ENCODE results near the gene SLC23A1.
"Not testable (repeated sequence)": the region's sequence is repeated elsewhere in the genome, so short reads cannot be mapped to it uniquely, and the experiment has no call there.

Gene SLC23A1

DNA sequence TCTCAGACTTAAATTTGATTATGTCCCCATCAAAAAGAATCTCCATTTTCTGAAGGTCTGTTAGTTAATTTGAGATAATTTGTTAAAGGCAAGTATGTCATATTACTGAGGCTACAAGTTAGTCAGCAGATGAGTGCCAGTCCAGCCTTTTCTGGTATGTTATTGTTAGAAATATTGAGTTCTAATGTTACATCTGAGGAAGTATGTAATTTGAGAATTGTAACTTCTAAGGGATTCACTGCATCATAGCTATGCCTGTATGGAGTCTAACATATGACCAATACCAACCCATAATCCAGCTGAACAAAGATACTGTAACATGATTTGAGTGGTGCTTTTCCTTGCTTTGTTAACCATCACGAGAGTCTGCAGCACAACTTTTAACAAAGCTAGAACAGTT lies 13.9 kb downstream of the SLC23A1 start:
- no peak for DNase-seq (ENCODE audit: low spot score)

DNA sequence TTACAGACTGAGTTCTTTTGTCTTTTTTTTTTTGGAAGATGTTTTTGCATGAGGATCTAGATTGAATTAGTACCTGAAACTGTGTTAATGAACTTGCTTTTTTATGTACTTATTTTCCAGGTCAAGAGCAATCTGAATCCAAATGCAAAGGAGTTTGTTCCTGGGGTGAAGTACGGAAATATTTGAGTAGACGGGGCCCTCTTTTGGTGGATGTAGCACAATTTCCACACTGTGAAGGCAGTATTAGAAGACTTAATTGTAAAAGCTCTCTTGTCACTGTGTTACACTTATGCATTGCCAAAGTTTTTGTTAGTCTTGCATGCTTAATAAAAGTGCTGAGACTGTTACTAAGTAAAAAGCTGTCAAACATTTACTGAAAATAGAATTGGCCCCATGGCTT lies 14.5 kb downstream of the SLC23A1 start:
- no peak for DNase-seq (ENCODE audit: low spot score)

DNA sequence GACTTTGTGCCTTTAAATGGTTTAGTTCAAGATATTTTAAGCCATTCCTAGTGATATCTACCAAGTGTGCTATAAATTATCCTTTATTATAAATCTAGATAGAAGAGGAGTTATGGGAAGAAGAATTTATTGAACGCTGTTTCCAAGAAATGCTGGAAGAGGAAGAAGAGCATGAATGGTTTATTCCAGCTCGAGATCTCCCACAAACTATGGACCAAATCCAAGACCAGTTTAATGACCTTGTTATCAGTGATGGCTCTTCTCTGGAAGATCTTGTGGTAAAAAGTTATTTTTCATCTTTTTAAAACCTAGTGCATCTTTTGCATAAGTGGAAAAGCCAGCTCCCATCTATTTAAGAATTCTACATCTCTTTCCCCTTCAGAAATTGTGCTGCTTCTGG lies 18.6 kb downstream of the SLC23A1 start:
- no peak for DNase-seq (ENCODE audit: low spot score)

DNA sequence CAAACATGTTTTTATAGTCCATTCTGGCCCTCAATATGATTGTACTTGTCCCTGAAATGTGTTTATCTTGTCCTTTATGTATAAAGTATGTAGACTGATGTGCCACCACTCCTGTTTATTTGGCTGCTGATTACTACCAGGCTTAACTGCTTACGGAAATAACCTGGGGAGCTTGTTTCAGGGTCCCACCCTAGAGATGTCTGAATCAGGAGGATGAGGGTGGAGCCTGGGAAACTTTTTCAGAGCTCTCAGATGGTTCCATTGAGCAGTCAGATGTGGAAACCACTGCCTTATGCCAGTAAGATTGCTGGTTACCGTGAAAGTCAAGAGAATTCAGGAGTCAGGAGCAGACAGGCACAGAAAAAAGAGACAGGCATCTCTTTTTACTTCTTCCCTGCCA lies 19.2 kb downstream of the SLC23A1 start:
- no peak for DNase-seq (ENCODE audit: low spot score)

DNA sequence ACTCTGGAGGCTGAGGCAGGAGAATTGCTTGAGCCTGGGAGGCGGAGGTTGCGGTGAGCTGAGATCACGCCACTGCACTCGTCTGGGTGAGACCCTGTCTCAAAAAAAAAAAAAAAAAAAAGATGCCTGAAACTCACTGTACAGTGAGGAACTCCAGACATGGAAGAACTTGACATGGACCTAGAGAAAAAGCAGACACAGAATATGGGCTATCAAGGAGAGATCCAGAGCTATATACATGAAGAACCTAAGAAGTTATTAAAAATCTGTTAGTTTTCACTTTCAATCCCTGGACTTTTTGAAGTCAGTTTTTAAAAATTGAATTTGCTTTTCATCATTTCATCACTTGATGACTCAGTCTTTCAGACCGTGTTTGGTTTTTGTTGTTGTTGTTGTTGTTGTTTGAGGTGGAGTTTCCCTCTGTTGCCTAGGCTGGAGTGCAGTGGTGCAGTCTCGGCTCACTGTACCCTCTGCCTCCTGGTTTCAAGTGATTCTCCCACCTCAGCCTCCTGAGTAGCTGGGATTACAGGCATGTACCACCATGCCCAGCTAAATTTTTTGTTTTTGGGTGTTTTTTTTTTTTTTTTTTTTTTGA lies 21.2 kb downstream of the SLC23A1 start:
- no peak for DNase-seq (ENCODE audit: low spot score)

DNA sequence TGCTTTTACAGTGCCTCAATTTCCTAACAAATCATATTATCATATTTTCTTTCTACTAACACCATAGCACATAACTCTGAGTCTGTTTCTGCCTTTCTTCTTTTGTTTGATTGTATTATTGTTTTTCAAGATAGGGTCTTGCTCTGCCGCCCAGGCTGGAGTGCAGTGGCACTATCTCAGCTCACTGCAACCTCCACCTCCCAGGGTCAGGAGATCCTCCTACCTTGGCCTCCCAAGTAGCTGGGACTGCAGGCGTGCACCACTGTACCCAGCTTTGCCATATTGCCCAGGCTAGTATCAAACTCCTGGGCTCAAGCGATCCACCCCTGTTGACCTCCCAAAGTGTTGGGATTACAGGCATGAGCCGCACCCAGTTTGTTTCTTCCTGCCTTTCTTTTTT lies 22.7 kb downstream of the SLC23A1 start:
- no peak for DNase-seq (ENCODE audit: low spot score)

DNA sequence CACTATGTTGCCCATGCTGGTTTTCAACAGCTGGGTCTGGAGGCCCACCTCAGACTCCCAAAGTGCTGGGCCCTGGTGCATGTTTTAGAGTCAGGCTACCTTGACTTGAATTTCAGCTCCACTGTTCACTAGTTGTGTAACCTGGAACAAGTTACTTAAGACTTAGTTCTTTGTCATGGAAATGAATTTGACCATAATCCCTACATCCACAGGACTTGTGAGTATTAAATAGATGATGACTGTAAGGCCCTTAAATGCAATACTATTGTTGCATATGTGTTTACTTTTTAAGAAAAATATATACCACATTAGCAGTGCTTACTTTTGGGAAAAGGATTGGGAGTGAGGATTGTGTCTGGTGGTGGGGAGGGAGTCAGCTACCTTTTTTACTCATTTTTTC lies 25.0 kb downstream of the SLC23A1 start:
- no peak for DNase-seq (ENCODE audit: low spot score)

DNA sequence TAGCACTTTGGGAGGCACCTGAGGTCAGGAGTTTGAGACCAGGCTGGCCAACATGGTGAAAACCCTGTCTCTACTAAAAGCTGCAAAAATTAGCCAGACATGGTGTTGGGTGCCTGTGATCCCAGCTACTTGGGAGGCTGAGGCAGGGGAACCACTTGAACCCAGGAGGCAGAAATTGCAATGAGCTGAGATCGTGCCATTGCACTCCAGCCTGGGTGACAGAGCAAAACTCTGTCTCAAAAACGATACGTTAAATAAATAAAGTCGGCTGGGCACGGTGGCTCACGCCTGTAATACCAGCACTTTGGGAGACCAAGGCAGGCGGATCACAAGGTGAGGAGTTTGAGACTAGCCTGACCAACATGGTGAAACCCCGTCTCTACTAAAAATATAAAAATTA lies 27.2 kb downstream of the SLC23A1 start:
- not testable (repeated sequence) for DNase-seq (ENCODE audit: low spot score)

DNA sequence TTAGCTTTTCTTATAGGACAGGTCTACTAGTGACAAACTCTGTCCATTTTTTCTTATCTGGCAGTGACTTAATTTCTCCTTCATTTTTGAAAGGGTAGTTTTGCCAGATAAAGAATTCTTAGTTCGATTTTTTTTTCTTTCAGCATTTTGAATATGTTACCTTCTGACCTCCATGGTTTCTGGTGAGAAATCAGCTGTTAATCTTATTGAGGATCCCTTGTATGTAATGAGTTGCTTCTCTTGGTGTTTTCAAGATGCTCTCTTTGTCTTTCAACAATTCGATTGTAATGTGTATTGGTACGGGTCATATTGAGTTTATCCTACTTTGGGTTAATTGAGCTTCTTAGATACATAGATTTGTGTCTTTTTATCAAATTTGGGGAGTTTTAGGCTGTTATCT lies 28.9 kb downstream of the SLC23A1 start:
- no peak for DNase-seq (ENCODE audit: low spot score)

DNA sequence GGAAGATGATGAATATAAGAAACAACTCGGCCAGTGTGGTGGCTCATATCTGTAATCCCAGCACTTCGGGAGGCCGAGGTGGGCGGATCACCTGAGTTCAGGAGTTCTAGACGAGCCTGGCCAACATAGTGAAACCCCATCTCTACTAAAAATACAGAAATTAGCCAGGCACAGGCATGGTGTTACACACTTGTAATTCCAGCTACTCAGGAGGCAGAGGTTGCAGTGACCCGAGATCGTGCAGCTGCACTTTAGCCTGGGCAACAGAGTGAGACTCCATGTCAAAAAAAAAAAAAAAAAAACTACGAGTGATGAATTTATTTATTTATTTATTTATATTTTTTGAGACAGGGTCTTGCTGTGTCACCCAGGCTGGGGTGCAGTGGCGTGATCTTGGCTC lies 35.2 kb downstream of the SLC23A1 start:
- DNase-seq (ENCODE audit: low spot score): not testable (repeated sequence)

DNA sequence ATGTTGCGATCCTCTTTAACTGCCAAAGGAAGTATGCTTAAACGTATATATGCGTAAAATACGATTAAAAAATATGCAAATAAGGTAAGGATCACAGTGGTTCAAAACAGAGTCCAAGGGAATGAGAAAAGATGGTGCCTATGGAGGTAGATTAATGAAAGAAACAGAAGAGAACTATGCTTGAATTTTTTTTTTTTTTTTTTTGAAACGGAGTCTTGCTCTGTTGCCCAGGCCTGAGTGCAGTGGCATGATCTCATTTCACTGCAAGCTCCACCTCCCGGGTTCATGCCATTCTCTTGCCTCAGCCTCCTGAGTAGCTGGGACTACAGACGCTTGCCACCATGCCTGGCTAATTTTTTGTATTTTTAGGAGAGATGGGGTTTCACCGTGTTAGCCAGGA lies 37.7 kb downstream of the SLC23A1 start:
- DNase-seq (ENCODE audit: low spot score): not testable (repeated sequence)

DNA sequence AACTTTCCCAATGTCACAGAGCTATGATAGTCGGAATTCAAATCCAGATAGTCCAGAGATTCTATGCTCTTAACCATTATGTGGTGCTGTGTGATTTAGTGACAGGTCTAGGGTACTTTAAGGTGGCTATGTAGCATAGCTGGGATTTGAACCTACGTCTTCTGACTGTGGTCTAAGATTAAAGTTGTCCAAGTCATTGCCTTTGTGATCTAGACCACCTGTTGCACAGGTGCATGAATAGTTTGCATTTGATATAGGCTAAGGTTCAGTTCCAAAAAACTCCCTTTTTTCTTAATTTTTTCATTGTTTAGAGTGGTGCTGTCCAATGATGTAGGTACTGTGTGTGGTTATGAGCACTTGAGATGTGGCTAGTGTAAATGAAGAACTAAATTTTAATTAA lies 38.9 kb downstream of the SLC23A1 start:
- no peak for DNase-seq (ENCODE audit: low spot score)

DNA sequence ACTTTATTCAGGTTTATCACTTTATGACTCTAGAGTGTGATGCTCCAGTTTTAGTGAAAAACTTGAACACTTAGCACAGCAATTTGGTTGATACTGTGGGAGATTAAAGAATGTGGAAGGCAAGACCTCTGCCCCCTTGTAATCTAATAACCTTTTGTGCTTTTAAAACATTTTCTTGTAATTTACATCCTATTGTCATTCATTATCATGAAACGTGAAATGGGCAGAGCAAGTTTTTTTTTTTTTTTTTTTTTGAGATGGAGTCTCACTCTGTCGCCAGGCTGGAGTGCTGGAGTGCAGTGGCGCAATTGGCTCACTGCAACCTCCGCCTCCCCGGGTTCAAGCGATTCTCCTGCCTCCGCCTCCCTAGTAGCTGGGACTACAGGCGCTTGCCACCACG lies 39.6 kb downstream of the SLC23A1 start:
- no peak for DNase-seq (ENCODE audit: low spot score)

DNA sequence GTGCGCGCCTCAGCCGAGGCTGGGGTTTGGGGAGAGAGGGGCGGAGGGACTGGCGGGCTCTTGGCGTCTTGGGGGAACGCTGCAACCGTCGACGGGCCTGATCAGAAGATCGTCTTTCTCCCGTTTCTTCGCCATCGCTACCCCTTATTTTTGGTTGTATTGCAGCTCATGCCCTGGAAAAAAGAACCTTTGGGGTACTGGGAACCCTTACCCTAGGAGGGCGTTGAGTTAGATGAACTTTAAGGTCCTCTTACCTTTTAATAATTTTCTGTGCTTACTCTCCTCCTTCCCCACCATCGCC lies 40.7 kb downstream of the SLC23A1 start:
- no peak for DNase-seq (ENCODE audit: low spot score)

DNA sequence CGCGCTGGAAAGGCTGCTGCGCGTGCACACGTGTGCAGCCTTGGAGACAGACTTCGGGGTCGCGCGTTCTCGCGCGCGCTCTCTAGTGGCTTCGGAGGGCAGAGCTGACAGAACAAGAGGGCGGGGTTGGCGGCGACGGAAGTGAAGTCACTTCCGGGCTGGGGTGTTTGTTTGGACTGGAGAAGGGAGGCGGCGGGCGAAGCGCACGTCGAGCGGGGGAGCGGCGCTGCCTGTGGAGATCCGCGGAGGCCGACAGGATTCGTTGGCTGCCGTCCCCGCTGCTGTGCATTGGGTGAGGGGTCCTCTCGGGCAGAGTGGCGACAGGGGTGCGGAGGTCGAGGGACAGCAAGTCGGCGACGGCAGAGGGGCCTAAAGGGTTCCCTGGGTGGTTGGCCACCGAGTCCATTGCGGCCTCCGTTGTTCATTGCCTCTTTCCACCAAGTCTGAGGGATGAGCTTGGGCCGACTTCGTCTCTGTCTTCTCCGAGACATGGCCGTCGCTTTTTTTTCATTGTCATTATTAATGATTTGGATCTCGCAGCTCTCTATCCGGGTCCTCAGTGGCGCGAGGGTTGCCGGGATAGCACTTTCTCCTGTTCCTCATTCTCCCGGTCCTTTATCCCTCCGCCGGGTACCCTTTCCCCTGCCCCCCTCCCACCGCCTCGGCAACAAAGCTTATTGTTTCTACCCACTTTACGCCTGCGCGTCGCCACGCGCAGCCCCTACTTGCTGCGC lies 41.2 kb downstream of the SLC23A1 start, which contains the start of gene PAIP2:
Gene PAIP2, plus strand, starts transcription at position 166 of the 734 bp plus-strand sequence. CDS start 21,931 bp downstream, outside the sequence.
- peak; percentile 99 for DNase-seq (ENCODE audit: low spot score)

DNA sequence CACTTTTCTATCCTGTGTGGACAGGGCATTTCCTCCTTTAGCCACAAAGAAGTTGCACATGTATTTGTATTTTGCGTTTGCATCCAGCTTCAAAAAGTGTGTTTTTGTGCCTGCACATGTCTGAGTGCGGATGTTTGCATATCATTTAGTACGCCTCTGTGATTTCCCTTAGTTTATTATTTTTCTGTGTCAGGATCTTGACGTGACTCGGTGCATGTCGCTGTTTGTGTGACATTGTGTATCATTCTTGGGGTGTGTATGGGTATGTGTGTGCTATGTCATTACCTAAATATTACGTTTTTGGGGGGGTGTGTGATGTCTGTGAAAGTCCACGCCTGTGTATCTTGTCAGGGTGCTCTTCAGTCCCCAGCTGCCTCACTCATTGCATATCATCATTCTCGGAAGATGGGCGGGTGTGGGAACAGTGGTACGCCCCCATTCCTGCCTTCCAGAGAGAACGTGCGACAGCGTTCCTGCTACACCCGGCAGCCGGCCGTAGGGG lies 41.9 kb downstream of the SLC23A1 start:
- no peak for DNase-seq (ENCODE audit: low spot score)

DNA sequence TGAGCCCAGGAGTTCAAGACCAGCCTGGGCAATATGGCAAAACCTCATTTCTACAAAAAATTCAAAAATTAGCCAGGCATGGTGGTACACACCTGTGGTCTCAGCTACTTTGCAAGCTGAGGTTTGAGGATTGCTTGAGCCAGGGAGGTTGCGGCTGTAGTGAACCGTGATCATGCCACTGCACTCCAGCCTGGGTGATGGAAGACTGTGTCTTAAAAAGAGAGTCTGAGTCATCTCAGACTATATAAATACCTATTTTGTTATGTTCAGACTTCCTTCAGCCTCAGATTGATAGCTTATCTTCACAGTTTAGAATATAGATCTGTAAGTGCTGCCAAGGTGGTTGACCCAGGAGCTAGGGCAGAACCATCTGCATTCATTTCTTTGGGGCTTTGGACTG lies 43.0 kb downstream of the SLC23A1 start:
- no peak for DNase-seq (ENCODE audit: low spot score)

DNA sequence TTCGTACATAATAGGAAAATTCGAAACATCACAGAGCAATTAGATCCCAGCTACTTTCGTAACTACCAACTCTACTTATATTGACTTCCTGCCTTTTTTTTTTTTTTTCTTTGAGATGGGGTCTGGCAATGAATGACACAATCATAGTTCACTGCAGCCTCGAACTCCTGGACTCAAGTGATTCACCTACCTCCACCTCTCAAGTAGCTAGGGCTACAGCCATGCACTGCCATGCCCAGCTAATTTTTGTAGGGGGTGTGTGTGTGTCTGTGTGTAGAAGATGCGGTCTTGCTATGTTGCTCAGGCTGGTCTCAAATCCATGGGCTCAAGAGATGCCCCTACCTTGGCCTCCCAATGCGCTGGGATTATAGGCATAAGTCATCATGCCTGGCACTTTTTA lies 47.3 kb downstream of the SLC23A1 start:
- DNase-seq (ENCODE audit: low spot score): no peak

Measured in SW480 (cell line).